ENCODE data around the gene ASMTL.
"Not testable (repeated sequence)": the region's sequence is repeated elsewhere in the genome, so short reads cannot be mapped to it uniquely, and the experiment has no call there.

ASMTL gene

DNA sequence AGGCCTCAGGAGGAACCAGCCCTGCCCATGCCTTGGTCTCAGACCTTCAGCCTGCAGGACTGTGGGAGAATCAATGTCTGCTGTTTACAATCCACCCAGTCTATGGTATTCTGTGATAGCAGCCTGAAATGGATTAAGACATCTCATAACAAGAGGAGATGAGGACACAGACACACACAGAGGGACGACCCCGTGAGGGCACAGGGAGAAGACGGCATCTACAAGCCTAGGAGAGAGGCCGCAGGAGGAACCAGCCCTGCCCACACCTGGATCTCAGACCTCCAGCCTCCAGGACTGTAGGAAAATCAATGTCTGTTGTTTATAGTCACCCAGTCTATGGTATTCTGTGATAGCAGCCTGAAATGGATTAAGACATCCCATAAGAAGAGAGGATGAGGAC, 64.1 kb downstream of the ASMTL start:
- no peak for DNase-seq (ENCODE audit: low read depth, low spot score)

DNA sequence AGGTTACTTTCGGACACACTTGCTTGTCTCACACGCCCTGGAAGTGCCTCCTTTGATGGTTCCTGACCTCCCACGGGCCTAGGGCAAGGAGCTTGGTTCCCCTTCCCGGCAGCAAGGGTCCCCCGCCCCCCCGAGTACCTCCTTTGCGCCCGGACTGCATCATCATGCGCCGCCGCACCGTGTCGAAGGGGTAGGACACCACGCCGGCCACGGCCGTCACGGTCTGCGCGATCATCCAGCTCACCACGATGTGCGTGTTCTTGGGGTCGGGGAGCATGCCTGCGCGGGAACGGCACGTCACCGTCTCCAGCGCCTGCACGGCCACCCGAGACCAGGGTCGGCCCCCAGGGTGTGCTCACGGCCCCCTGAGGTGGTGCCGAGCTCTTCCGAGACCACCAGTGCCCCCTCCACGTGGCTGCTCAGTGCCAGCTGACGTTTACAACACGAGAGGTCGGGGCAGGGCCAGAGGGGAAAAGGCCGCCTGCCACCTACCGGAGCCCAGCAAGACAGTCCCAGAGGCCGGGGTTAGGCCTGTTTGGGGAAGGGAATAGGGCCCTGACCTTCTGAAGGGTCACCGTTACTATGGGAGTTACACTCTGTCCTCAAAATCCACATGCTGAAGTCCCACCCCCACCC, 65.5 kb downstream of the ASMTL start:
- DNase-seq (ENCODE audit: low read depth, low spot score) = no peak

DNA sequence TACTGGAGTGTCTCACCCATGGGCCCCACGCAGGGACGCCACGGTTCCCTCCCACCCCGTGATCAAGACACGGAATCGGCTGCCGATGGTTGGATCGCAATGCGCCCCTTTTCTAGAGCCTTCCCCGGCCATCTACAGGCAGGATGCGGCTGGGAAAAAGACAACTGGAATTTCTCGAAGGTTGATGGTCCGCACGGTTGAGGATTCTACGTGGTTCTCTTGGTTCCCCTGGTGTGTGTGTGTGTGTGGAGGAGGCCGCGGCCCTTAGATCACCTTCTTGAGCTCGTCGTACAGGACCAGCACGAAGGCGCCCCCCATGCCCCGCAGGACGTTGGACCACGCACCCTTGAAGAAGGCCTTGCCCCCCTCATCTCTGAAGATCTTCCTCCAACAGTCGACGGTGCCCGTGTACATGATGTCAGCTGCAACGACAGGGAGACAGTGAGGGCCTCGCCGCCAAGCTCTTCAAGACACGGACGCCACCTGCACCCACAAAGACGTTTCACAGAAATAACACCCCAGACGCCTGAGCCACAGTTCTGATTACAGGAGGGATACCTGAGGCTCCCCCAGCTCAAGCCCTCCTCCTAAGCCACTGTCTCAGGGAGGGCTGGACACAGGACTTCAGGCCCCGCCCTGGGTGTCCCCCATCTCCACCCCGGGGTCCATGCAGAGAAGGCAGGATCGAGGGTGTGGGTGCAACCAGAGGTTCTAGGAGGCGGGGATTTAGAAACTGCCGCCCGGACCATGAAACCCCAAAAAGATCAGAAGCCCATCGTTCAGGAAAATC, 66.2 kb downstream of the ASMTL start:
- no peak for DNase-seq (ENCODE audit: low read depth, low spot score)

DNA sequence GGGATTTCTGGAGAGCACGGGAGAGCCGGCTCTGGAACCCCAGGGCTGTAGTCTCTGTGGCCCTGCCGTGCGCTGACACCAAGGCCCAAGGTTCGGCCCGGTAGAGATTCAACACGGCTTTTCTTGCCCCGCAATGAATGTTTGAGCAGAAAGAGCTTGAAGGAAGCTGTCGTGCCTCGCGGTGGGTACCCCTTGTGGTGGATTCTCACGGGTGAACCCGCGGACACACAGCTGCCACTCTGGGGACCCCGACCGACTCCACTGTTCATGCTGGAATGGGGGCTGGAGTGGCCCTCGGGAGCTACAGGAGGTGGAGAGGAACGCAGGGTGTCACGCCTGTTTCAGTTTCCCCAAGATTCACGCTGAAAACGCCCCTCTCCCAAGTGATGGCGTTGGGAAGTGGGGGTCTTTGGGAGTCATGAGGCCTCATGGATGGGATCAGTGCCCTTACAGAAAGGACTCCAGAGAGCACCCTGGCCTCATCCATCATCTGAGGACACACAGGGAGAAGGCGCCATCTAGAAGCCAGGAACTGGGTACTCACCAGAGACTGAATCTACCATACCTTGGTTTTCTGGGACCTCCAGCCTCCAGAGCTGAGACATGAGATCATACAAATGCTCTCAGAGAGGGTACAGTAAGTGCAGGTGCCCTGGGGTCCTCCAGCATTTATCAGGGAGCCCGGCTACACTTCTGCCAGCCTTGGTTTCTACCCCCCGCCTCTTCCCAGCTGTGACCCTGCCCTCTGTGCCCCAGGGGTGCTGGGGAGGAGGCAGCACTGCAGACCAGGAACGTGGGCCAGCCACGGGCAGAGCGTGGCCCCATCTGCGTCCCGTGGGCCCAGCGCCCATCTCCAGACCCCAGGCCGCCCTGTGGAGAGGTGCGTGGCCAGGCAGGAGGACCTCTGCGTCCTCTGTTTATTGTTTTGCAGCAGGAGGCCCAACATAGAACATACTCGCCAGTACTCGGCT, 67.2 kb downstream of the ASMTL start:
- DNase-seq (ENCODE audit: low read depth, low spot score) = no peak

DNA sequence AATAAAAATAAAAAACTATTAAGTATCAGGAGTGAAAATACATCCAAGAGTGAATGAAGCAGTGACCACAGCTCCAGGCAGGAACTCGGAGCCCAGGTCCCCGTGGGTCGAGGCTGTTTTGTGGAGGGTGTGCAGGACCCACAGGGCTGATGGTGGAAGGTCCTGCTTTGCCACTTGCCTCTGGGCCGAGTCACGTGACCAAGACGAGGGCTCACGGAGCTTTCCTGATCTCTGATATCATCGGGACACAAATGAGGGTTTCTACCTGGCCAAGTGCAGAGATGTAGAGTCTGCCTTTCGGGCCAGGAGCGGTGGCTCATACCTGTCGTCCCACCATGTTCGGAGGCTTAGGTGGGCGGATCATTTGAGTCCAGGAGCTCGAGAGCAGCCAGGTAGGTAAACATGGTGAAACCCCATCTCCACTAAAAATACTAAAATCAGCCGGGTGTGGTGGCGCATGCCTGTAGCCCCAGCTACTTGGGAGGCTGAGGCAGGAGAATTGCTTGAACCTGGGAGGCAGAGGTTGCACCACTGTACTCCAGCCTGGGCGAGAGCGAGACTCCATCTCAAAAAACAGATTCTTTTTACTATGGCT, 68.0 kb downstream of the ASMTL start:
- no peak for DNase-seq (ENCODE audit: low read depth, low spot score)

DNA sequence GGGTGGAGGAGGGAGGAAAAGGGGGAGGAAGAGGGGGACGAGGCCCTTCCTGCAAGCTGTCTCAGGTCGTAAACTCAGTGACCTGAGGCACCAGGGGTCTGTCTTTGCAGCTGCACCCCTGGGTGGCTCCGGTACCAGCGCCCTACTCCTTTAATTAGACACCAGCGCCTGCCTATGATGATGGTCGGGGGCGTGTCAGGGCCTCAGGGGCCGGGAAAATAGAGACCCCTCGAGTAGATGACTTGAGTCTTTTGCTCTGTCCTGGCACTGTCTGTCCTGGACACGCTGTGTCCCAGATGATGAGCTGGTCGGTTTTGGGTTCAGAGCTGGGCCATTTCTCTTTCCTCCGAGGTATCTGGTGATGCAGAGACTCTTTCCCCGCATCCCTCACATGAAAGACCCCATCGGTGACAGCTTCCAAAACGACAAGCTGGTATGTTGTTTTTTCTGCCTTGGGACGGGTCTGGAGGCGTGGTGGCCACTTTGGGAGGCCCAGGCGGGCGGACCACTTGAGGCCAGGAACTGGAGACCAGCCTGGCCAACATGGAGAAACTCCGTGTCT, 72.0 kb downstream of the ASMTL start:
- no peak for DNase-seq (ENCODE audit: low read depth, low spot score)

DNA sequence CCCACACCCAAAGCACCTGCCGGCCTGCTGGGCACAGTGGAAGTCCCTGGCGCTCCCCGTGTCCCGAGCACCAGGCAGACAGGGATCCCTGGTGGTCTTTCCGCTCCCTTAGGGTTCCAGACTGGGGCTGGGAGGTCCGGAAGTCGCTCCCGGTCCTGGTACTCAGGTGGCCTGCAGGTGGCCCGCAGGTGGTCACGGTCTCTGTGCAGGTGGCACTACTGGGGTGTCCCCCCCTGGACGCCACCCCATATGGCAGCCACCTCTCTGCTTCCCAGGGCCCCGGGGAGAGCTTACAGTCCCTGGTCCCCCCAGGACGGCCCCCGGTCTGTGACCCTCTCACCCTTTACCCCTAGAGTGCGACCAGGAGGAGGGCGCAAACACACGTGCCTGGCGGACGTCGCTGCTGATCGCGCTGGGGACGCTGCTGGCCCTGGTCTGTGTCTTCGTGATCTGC, 74.4 kb downstream of the ASMTL start:
- DNase-seq (ENCODE audit: low read depth, low spot score) = no peak

DNA sequence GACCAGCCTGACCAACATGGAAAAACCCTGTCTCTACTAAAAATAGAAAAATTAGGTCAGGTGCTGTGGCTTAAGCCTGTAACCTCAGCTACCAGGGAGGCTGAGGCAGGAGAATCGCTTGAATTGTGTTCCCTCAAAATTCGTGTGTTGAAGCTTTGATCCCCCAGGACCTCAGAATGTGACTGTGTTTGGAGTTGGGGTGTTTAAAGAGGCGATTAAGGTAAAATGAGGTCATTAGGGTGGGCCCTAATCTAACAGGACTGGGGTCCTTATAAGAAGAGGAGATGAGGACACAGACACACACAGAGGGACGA, 84.4 kb downstream of the ASMTL start:
- DNase-seq (ENCODE audit: low read depth, low spot score) = no peak

DNA sequence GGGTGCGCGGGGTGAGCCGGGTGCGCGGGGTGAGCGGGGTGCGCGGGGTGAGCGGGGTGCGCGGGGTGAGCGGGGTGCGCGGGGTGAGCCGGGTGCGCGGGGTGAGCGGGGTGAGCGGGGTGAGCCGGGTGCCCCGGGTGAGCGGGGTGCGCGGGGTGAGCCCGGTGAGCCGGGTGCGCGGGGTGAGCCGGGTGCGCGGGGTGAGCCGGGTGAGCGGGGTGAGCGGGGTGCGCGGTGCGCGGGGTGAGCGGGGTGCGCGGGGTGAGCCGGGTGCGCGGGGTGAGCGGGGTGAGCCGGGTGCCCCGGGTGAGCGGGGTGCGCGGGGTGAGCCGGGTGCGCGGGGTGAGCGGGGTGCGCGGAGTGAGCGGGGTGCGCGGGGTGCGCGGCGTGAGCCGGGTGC, 86.3 kb downstream of the ASMTL start:
- DNase-seq (ENCODE audit: low read depth, low spot score) = not testable (repeated sequence)

DNA sequence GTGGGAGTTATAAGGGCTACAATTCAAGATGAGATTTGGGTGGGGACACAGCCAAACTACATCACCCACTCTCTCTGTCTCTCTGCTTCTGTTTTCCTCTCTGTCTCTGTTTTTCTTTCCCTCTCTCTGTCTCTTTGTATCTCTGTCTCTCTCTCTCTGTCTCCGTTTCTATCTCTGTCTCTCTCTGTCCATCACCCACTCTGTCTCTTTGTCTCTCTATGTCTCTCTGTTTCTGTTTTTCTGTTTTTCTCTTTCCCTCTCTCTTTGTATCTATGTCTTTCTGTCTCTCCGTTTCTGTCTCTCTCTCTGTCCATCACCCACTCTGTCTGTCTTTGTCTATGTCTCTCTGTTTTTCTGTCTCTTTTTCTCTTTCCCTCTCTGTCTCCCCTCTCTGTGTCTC, 90.8 kb downstream of the ASMTL start:
- no peak for DNase-seq (ENCODE audit: low read depth, low spot score)

DNA sequence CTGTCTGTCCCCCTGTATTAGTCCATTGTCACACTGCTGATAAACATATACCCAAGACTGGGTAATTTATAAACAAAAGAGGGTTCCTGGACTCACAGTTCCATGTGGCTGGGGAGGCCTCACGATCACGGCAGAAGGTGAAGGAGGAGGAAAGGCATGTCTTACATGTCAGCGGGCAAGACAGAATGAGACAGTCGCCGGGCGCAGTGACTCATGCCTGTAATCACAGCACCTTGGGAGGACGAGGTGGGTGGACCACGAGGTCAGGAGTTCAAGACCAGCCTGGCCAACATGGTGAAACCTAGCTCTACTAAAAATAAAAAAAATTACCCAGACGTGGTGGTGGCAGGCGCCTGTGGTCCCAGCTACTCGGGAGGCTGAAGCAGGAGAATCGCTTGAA, 91.4 kb downstream of the ASMTL start:
- no peak for DNase-seq (ENCODE audit: low read depth, low spot score)

DNA sequence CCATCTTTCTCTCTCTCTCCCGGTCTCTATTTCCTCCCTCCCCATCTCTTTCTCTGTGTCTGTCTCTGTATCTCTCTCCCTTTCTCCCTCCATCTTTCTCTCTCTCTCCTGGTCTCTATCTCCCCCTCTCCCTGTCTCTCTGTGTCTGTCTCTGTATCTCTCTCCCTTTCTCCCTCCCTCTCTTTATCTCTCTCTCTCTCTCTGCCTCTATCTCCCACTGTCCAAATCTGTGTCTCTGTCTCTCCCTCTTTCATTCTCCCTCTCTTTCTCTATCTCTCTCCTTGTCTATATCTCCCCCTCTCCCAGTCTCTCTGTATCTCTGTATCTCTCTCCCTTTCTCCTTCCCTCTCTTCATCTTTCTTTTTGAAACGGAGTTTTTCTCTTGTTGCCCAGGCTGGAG, 92.5 kb downstream of the ASMTL start:
- no peak for DNase-seq (ENCODE audit: low read depth, low spot score)

DNA sequence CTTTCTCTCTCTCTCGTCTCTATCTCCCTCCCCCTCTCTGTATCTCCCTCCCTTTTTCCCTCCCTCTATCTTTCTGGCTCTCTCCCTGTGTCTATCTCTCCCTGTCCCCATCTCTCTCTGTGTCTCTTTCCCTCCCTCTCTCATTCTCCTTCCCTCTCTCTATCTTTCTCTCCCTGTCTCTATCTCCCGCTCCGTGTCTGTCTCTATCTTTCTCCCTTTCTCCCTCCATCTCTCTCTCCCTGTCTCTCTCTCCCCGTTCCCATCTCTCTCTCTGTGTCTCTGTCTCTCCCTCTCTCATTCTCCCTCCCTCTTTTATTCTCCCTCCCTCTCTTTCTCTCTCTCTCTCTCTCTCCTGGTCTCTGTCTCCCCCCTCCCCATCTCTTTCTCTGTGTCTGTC, 93.2 kb downstream of the ASMTL start:
- no peak for DNase-seq (ENCODE audit: low read depth, low spot score)

DNA sequence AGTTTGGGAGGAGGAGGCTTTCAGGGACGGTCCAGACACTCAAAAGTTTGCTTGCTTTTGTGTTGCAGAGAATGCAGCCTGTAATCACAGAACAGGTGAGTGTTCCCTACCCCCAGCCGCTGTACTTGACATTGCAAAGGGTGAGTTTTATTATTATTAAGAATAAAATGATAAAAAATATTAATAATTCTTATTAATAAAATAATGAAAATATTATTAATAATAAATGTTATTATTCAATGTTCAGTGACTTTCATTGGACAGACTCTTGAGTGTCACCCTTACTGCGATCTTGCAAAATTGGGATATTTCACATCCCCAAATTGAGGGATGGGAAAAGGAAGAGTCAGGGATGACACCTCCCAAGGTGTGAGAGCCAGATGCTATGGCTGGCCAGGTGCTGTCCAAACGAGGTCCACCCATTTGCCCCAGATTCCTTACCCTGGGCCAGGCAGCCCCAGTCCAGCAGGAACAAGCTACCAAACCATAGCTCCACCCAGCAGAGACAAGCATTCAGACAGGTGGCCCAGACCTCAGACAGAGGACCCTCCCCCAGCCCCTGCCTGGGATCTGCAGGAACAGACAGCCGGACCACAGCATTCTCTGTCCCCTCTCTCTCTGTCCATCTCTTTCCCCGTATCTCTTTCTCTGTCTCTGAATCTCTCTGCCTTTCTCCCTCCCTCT, 93.8 kb downstream of the ASMTL start:
- DNase-seq (ENCODE audit: low read depth, low spot score) = no peak

DNA sequence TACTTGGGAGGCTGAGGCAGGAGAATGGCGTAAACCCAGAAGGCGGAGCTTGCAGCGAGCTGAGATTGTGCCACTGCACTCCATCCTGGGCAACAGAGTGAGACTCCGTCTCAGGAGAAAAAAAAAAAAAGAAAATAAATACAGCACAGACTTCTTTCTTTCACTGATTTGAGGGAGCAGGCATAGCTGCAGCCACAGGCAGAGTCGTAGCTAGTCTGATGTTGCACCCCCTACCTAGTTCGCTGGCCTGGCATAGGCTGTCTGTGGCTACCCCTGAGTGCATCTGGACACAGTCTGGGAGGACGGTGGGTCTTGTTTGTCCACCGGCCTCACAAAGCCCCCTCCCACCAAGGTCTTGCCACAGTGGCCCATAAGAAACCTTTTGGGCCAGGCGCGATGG, 94.7 kb downstream of the ASMTL start:
- DNase-seq (ENCODE audit: low read depth, low spot score) = no peak

DNA sequence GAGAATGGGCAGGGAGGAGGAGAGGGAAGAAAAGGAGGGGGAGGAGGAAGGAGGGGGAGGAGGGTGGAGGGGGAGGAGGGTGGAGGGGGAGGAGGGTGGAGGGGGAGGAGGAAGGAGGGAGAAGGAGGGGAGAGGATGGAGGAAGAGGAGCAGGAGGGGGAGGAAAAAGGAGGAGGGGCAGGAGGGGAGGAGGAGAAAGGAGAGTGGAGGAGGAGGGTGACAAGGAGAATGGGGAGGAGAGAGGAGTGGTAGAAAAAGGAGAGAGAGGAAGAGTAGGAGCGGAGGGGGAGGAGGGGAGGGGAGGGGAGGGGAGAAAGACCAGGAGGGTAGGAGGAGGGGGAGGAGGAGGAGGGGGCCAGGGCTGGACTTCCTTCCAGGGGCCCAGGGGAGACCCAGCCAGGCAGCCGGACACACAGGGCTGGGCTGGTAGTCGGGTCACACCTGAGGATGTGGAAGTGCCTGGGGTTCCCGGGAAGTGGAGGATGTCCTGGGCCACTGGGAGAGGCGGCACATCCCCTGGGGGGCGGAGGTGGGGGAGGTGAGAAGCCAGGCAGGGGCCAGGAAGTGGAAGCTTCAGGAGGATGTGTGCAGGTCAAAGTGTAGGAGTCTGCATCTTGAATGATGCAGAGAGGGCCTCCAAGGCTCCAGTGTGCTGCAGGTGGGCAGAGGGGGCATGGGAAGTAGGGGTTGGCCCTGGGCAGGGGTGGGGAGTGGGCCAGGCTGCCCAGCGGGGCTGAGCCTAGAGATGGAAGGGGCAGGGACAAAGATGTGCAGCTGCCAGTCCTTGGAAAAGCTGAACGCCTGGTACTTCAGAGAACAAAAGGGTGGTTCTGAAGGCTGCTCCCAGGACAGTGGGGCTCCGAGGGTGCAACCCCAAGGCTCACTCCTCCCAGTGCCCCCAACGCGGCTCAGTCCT, 97.3 kb downstream of the ASMTL start:
- DNase-seq (ENCODE audit: low read depth, low spot score) = no peak

DNA sequence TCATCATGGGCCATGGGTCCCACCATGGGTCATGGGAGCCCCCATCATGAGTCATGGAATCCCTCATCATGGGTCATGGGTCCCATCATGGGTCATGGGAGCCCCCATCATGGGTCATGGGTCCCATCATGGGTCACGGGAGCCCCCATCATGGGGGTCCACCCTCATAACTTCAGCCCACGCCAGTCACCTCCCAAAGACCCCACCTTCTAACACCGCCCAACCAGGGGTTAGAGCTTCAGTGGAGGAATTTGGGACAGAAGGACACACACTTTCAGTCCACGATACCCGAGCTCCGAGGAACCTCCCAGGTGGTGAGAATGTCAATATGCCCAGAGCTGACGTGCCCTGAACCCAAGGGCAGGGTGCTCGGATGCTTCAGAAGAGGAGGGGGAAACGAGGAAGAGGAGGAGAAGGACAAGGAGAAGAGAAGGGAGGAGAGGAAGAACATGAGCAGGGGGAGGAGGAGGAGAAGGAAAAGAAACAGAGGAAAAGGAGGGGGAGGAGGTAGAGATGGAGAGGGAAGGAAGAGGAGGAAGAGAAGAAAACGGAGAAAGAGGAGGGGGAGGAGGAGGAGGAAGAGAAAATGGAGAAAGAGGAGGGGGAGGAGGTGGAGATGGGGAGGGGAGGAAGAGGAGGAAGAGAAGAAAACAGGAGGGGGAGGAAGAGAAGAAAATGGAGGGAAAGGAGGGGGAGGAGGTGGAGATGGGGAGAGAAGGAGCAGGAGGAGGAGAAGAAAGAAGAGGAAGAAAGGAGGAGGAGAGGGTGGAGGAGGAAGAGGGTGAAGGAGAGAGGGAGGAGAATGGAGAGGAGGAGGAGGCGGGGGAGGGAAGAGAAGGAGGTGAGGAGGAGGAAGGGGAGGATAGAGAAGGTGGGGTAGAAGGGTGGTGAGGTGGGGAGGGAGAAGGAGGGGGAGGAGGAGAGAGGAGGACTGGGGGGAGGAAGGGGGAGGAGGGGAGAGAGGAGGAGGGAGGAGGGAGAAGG, 98.4 kb downstream of the ASMTL start:
- no peak for DNase-seq (ENCODE audit: low read depth, low spot score)

All from astrocyte of the hippocampus (primary cell).